HepG2 (cell line): Measurements from ENCODE around the gene MFSD12. TPM values are rescaled to one million over a fixed set of nuclear protein-coding genes. Genes with fewer than 3 reads are reported as not detected.

Source experiments
- CBFB ChIP-seq: sonication (generic); formaldehyde crosslinking; IDR thresholded peaks from 2 replicates; pipeline ENCODE4 v1.4.0; 2020; ENCODE audit warnings: missing genetic modification reagents
- CHD2 ChIP-seq: IDR thresholded peaks from 2 replicates; pipeline ENCODE4 v1.6.1; 2011; ENCODE audit warnings: low read depth, low read length, improper control_type of control experiment
- HOXA3 ChIP-seq: sonication (generic); formaldehyde crosslinking; IDR thresholded peaks from 2 replicates; pipeline ENCODE4 v1.5.0; 2020; ENCODE audit warnings: missing genetic modification reagents
- KDM5A ChIP-seq: fragments of 200-600 bp; sonication (generic); IDR thresholded peaks from 2 replicates; pipeline ENCODE4 v1.7.0; 2018; ENCODE audit warnings: antibody characterized with exemption, mild to moderate bottlenecking, low read length, borderline replicate concordance
- MXI1 ChIP-seq: IDR thresholded peaks from 3 replicates; pipeline ENCODE4 v1.6.1; 2012; ENCODE audit warnings: low read depth, low read length, inconsistent platforms, borderline replicate concordance
- NR2F2 ChIP-seq: IDR thresholded peaks from 2 replicates; pipeline ENCODE4 v1.6.1; 2012; ENCODE audit warnings: low read depth, inconsistent platforms, borderline replicate concordance
- ZNF232 ChIP-seq: sonication (generic); formaldehyde crosslinking; IDR thresholded peaks from 2 replicates; pipeline ENCODE4 v1.4.0; 2020; ENCODE audit warnings: missing genetic modification reagents, borderline replicate concordance
- ZNF274 ChIP-seq: sonication (generic); formaldehyde crosslinking; IDR thresholded peaks from 2 replicates; pipeline ENCODE4 v1.5.1; 2020; ENCODE audit warnings: mild to moderate bottlenecking, missing genetic modification reagents
- ZNF30 ChIP-seq: sonication (generic); formaldehyde crosslinking; IDR thresholded peaks from 2 replicates; pipeline ENCODE4 v1.5.0; 2020; ENCODE audit warnings: mild to moderate bottlenecking, missing genetic modification reagents
- ZNF7 ChIP-seq: IDR thresholded peaks from 2 replicates; pipeline ENCODE4 v1.6.1; 2016; ENCODE audit warnings: missing biosample characterization, missing genetic modification reagents
- polyA plus RNA-seq, 8 experiments: library from polyadenylated mRNA; depleted of rRNA in 3 of 8; stranded (reverse) in 7 of 8; unstranded in 1 of 8; fragments of >200 nt; fragmentation: Illumina TruSeq in 4 of 8; extraction: Trizol in 4 of 8; gene quantifications; 2 replicates each; pipeline versions ENCODE4 v1.2.1 to v1.2.3, GENCODE V29; 2011 to 2016; ENCODE audit warnings: low read depth in 4 of 8, missing spikeins in 1 of 8, mixed read lengths in 1 of 8; ENCODE audit not compliant: insufficient read depth in 1 of 8
- total RNA-seq, 5 experiments: library from RNA; depleted of rRNA; stranded (reverse); fragments of >200 nt; fragmentation: Illumina TruSeq; extraction: Trizol; gene quantifications; 2 replicates each; pipeline ENCODE4 v1.2.3, GENCODE V29; 2016; ENCODE audit warnings: low read depth in 1 of 5
- TF ChIP-seq, protein P1 (sequence below), 2 experiments: fragments of 450-650 bp in 1 of 2; sonication (generic) in 1 of 2; formaldehyde crosslinking in 1 of 2; IDR thresholded peaks; 2 replicates each; pipeline versions ENCODE4 v1.6.1 to v1.8.0; 2016 to 2022; ENCODE audit warnings: antibody characterized with exemption in 1 of 2, mild to moderate bottlenecking in 1 of 2, missing genetic modification reagents in 1 of 2
- TF ChIP-seq, protein P2 (sequence below): sonication (generic); formaldehyde crosslinking; IDR thresholded peaks from 2 replicates; pipeline ENCODE4 v1.8.1; 2023; ENCODE audit warnings: mild to moderate bottlenecking, moderate library complexity, missing genetic modification reagents
- TF ChIP-seq, protein P3 (sequence below): sonication (generic); formaldehyde crosslinking; IDR thresholded peaks from 2 replicates; pipeline ENCODE4 v1.5.0; 2020; ENCODE audit warnings: missing genetic modification reagents
- TF ChIP-seq, protein P4 (sequence below): sonication (generic); formaldehyde crosslinking; IDR thresholded peaks from 2 replicates; pipeline ENCODE4 v1.8.0; 2022; ENCODE audit warnings: mild to moderate bottlenecking, missing genetic modification reagents; ENCODE audit not compliant: insufficient replicate concordance
- TF ChIP-seq, protein P5 (sequence below): sonication (generic); formaldehyde crosslinking; IDR thresholded peaks from 2 replicates; pipeline ENCODE4 v1.4.0; 2020; ENCODE audit warnings: mild to moderate bottlenecking, missing genetic modification reagents

Gene MFSD12
- total and polyA plus RNA-seq, 2 of the 13 experiments (the other 11 are each of a cell fraction or from before 2014, with no cell fraction given): 27.2 to 29.1 TPM

DNA sequence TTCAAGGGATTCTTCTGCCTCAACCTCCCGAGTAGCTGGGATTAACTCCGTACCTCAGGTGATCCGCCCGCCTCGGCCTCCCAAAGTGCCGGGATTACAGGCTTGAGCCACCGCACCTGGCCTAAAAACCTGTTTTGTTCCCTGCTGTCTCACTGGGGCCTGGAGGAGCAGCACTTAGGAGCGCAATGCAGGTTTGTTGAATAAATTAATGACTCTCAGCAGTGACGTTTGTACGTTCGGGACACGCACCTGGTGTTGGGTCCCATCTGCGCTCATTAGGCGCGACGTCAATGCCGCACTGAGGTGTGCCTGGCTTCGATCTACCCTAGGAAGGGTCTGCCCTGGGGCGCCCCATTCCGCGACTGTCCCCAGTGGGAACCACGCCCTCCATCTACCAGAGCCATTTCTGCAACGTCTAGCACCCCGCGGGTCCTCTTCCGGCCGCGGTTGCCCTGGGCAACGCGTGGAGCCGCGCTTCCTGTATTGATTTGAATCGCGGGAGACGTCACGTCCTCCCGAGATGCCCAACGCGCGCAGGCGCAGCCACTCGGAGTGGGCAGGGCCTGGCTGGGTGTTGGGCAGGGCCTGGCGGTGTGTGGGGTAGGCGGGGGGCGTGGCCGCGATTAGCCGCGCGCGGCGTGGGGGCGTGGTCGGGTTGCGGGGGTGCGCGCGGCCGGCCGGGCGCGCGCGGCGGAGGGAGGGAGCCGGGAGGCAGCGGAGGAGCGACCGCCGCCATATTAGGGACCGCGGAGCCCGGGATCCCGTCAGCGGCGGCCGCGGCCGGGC lies 51.6 kb downstream of the MFSD12 start, which contains the start of gene FZR1 (continued):
- TF ChIP-seq, protein P1, sequence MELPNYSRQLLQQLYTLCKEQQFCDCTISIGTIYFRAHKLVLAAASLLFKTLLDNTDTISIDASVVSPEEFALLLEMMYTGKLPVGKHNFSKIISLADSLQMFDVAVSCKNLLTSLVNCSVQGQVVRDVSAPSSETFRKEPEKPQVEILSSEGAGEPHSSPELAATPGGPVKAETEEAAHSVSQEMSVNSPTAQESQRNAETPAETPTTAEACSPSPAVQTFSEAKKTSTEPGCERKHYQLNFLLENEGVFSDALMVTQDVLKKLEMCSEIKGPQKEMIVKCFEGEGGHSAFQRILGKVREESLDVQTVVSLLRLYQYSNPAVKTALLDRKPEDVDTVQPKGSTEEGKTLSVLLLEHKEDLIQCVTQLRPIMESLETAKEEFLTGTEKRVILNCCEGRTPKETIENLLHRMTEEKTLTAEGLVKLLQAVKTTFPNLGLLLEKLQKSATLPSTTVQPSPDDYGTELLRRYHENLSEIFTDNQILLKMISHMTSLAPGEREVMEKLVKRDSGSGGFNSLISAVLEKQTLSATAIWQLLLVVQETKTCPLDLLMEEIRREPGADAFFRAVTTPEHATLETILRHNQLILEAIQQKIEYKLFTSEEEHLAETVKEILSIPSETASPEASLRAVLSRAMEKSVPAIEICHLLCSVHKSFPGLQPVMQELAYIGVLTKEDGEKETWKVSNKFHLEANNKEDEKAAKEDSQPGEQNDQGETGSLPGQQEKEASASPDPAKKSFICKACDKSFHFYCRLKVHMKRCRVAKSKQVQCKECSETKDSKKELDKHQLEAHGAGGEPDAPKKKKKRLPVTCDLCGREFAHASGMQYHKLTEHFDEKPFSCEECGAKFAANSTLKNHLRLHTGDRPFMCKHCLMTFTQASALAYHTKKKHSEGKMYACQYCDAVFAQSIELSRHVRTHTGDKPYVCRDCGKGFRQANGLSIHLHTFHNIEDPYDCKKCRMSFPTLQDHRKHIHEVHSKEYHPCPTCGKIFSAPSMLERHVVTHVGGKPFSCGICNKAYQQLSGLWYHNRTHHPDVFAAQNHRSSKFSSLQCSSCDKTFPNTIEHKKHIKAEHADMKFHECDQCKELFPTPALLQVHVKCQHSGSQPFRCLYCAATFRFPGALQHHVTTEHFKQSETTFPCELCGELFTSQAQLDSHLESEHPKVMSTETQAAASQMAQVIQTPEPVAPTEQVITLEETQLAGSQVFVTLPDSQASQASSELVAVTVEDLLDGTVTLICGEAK (IDR thresholded peaks at IDR 0.05): peak; percentile 59
- TF ChIP-seq, protein P1 (CRISPR knock-in tag; IDR thresholded peaks at IDR 0.05): 0 out of 2 replicates have a peak, but pooled peaks have one; percentile 13
- TF ChIP-seq ZNF7 (CRISPR knock-in tag) (no peak), NR2F2 (no peak), ZNF232 (CRISPR knock-in tag) (0 out of 2 replicates have a peak, but pooled peaks have one; percentile 15), CBFB (CRISPR knock-in tag) (peak; percentile 45; the same call in 1 of the 2 replicates), CHD2 (0 out of 2 replicates have a peak, but pooled peaks have one; percentile 43), ZNF30 (no peak), ZNF274 (CRISPR knock-in tag) (0 out of 2 replicates have a peak, but pooled peaks have one; percentile 10), KDM5A (peak; percentile 35; the same call in 1 of the 2 replicates), HOXA3 (CRISPR knock-in tag) (peak; percentile 92), MXI1 (peak; percentile 96; the same call in 2 of the 3 replicates)
- TF ChIP-seq, protein P2, sequence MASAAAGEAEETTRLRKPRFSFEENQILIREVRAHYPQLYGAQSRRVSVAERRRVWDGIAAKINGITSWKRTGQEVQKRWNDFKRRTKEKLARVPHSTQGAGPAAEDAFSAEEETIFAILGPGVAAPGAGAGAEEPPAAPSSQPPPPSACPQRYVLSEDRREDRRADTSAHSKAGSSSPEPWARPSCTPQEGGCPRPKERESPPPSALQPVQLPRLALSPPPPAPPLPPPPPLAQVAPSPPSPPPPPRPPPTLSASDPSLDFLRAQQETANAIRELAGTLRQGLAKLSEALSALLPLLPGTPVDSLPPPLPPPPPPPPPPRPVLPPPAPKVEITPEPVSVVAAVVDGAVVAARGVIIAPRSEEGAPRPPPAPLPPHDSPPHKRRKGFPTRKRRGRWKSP (CRISPR knock-in tag): 0 out of 2 replicates have a peak, but pooled peaks have one; percentile 24
- TF ChIP-seq, protein P3, sequence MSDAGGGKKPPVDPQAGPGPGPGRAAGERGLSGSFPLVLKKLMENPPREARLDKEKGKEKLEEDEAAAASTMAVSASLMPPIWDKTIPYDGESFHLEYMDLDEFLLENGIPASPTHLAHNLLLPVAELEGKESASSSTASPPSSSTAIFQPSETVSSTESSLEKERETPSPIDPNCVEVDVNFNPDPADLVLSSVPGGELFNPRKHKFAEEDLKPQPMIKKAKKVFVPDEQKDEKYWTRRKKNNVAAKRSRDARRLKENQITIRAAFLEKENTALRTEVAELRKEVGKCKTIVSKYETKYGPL (CRISPR knock-in tag): no peak
- TF ChIP-seq, protein P4, sequence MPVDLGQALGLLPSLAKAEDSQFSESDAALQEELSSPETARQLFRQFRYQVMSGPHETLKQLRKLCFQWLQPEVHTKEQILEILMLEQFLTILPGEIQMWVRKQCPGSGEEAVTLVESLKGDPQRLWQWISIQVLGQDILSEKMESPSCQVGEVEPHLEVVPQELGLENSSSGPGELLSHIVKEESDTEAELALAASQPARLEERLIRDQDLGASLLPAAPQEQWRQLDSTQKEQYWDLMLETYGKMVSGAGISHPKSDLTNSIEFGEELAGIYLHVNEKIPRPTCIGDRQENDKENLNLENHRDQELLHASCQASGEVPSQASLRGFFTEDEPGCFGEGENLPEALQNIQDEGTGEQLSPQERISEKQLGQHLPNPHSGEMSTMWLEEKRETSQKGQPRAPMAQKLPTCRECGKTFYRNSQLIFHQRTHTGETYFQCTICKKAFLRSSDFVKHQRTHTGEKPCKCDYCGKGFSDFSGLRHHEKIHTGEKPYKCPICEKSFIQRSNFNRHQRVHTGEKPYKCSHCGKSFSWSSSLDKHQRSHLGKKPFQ: no peak
- TF ChIP-seq, protein P5, sequence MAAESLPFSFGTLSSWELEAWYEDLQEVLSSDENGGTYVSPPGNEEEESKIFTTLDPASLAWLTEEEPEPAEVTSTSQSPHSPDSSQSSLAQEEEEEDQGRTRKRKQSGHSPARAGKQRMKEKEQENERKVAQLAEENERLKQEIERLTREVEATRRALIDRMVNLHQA (CRISPR knock-in tag): no peak
